HCT116 (cell line): Measurements from ENCODE around the gene AP1S1. TPM values are rescaled to one million over a fixed set of nuclear protein-coding genes. Genes with fewer than 3 reads are reported as not detected.
A peak's percentile ranks its signal among the peaks of the same experiment; 100 is the strongest.

Source experiments
- ATAC-seq: fragments of 200-7000 bp; cut with Tn5 transposase; 2 replicates; pipeline ENCODE4 v1.9.1; 2020; ENCODE audit warnings: mild to moderate bottlenecking, moderate library complexity
- BruUV-seq: library from RNA; stranded (reverse); fragments of 400-500 nt; replicated peaks from 2 replicates; lab custom pipeline; 2021; lab: Mats Ljungman, UMichigan
- CTCF ChIA-PET: fragments of 300-600 bp; sonication (Branson Sonifier 250); formaldehyde crosslinking; loops from one replicate; lab custom pipeline; 2021; ENCODE audit warnings: antibody characterized with exemption; lab: Charles Lee
- POLR2A ChIA-PET: fragments of 300-600, 350-600 bp; sonication (Branson Sonifier 250); formaldehyde crosslinking; loops from one replicate; lab custom pipeline; 2021; ENCODE audit warnings: antibody characterized with exemption; lab: Charles Lee
- RAD21 ChIA-PET, 2 experiments: fragments of 300-600 bp; sonication (Branson Sonifier 250); formaldehyde crosslinking; loops; one replicate each; lab custom pipeline; 2023; ENCODE audit warnings: low total read pairs in 2 of 2; ENCODE audit not compliant: uncharacterized antibody in 2 of 2, unreplicated experiment in 2 of 2, low non-redundant PET in 1 of 2; lab: Charles Lee
- DNase-seq: peaks from one replicate; pipeline ENCODE4 v3.0.0-alpha.2; 2010; ENCODE audit warnings: low read depth, low spot score
- H2AFZ ChIP-seq: fragments of 200-600 bp; shearing (Covaris generic), sonication (generic); 2 replicates; pipeline ENCODE4 v1.6.1; 2017; ENCODE audit warnings: low read depth, mixed run types, mixed read lengths, antibody characterized with exemption, low read length; ENCODE audit not compliant: poor library complexity, severe bottlenecking
- H3K27ac ChIP-seq: 2 replicates; pipeline ENCODE4 v1.5.1; 2012; ENCODE audit warnings: low read depth, low read length
- H3K27me3 ChIP-seq: fragments of 200-600 bp; sonication (generic); 2 replicates; pipeline ENCODE4 v1.6.1; 2016; ENCODE audit warnings: mixed run types, low read length, mixed read lengths; ENCODE audit not compliant: insufficient read depth
- H3K36me3 ChIP-seq, 2 experiments: fragments of 200-500 bp in 1 of 2; fragments of 200-600 bp in 1 of 2; sonication (Bioruptor generic) in 1 of 2; sonication (generic) in 1 of 2; 2 replicates each; pipeline versions ENCODE4 v1.5.1 to v1.6.1; 2014 to 2016; ENCODE audit warnings: low read length in 2 of 2, inconsistent platforms in 1 of 2, mixed read lengths in 1 of 2, mixed run types in 1 of 2; ENCODE audit not compliant: insufficient read depth in 2 of 2, control insufficient read depth in 1 of 2
- H3K4me1 ChIP-seq, 2 experiments: fragments of 200-600 bp in 1 of 2; sonication (generic) in 1 of 2; 2 replicates each; pipeline versions ENCODE4 v1.5.1 to v1.6.1; 2012 to 2017; ENCODE audit warnings: low read length in 2 of 2, inconsistent platforms in 1 of 2, mild to moderate bottlenecking in 1 of 2, mixed read lengths in 1 of 2, mixed run types in 1 of 2, moderate library complexity in 1 of 2; ENCODE audit not compliant: insufficient read depth in 2 of 2, control insufficient read depth in 1 of 2
- H3K4me2 ChIP-seq: fragments of 200-600 bp; sonication (generic); 2 replicates; pipeline ENCODE4 v1.6.1; 2017; ENCODE audit warnings: mixed run types, low read length, mixed read lengths
- H3K4me3 ChIP-seq, 2 experiments: fragments of 200-600 bp in 1 of 2; sonication (generic) in 1 of 2; replicated peaks in 1 of 2; 2 replicates each; pipeline ENCODE4 v1.5.1; 2011 to 2016; ENCODE audit warnings: low read length in 2 of 2, control low read depth in 1 of 2, low read depth in 1 of 2, mild to moderate bottlenecking in 1 of 2, mixed read lengths in 1 of 2, mixed run types in 1 of 2
- H3K79me2 ChIP-seq: fragments of 200-600 bp; sonication (generic); 2 replicates; pipeline ENCODE4 v1.6.1; 2017; ENCODE audit warnings: mild to moderate bottlenecking, mixed run types, low read length, moderate library complexity, mixed read lengths; ENCODE audit not compliant: insufficient read depth
- H3K9ac ChIP-seq: fragments of 200-600 bp; sonication (generic); 2 replicates; pipeline ENCODE4 v1.6.1; 2016; ENCODE audit warnings: low read length, mixed read lengths
- H3K9me2 ChIP-seq: fragments of 200-600 bp; sonication (generic), shearing (Covaris generic); 2 replicates; pipeline ENCODE4 v1.6.1; 2017; ENCODE audit warnings: mixed run types, mild to moderate bottlenecking, moderate library complexity; ENCODE audit not compliant: insufficient read depth
- H3K9me3 ChIP-seq, 2 experiments: fragments of 200-500 bp in 1 of 2; fragments of 200-600 bp in 1 of 2; sonication (Bioruptor generic) in 1 of 2; sonication (generic) in 1 of 2; 2 replicates each; pipeline ENCODE4 v1.6.1; 2014 to 2017; ENCODE audit warnings: low read length in 2 of 2, mixed read lengths in 2 of 2, inconsistent platforms in 1 of 2, low read depth in 1 of 2, mild to moderate bottlenecking in 1 of 2, mixed run types in 1 of 2, moderate library complexity in 1 of 2; ENCODE audit not compliant: control insufficient read depth in 1 of 2, insufficient read depth in 1 of 2
- H4K20me1 ChIP-seq: fragments of 200-600 bp; sonication (generic), shearing (Covaris generic); 2 replicates; pipeline ENCODE4 v1.6.1; 2017; ENCODE audit warnings: mixed run types, mild to moderate bottlenecking, moderate library complexity; ENCODE audit not compliant: insufficient read depth
- CEBPB ChIP-seq: IDR thresholded peaks from 2 replicates; pipeline ENCODE4 v1.6.1; 2012; ENCODE audit warnings: low read depth
- ELF1 ChIP-seq: IDR thresholded peaks from 2 replicates; pipeline ENCODE4 v1.6.1; 2012; ENCODE audit warnings: low read depth, borderline replicate concordance
- EZH2phosphoT487 ChIP-seq: fragments of 200-600 bp; IDR thresholded peaks from 2 replicates; pipeline ENCODE4 v1.6.1; 2018; ENCODE audit warnings: antibody characterized with exemption, borderline replicate concordance
- POLR2A ChIP-seq: IDR thresholded peaks from 2 replicates; pipeline ENCODE4 v1.7.0; 2011; ENCODE audit warnings: borderline replicate concordance; ENCODE audit not compliant: insufficient read depth, insufficient read length; ENCODE audit errors: extremely low read depth
- POLR2AphosphoS5 ChIP-seq: IDR thresholded peaks from 2 replicates; pipeline ENCODE4 v1.6.1; 2011; ENCODE audit warnings: mild to moderate bottlenecking, low read depth, low read length, moderate library complexity
- SP1 ChIP-seq: IDR thresholded peaks from 2 replicates; pipeline ENCODE4 v1.6.1; 2012; ENCODE audit warnings: low read depth
- TCF7L2 ChIP-seq: IDR thresholded peaks from 2 replicates; pipeline ENCODE4 v1.7.0; 2011; ENCODE audit warnings: borderline replicate concordance, inconsistent platforms; ENCODE audit not compliant: insufficient read depth, insufficient read length; ENCODE audit errors: extremely low read depth
- intact Hi-C: fragments of 100-400 bp; cut with micrococcal nuclease; formaldehyde crosslinking; loops from 2 replicates; pipeline ENCODE4 v1.10.0; 2022
- microRNA-seq: library from miRNA; unstranded; fragments of <30 nt; microRNA quantifications from one replicate; pipeline ENCODE4, GENCODE V29; 2016; ENCODE audit warnings: borderline number of aligned reads
- total RNA-seq: library from RNA; stranded (reverse); gene quantifications from one replicate; pipeline ENCODE4 v1.2.1, GENCODE V29; 2021; ENCODE audit not compliant: unreplicated experiment
- TF ChIP-seq, protein P1 (sequence below): IDR thresholded peaks from 2 replicates; pipeline ENCODE4 v1.6.1; 2011; ENCODE audit warnings: mild to moderate bottlenecking, low read length, moderate library complexity; ENCODE audit not compliant: insufficient replicate concordance; ENCODE audit errors: extremely low read depth
- TF ChIP-seq, protein P2 (sequence below): IDR thresholded peaks from 2 replicates; pipeline ENCODE4 v1.6.1; 2012
- TF ChIP-seq, protein P3 (sequence below): IDR thresholded peaks from 2 replicates; pipeline ENCODE4 v1.6.1; 2012; ENCODE audit warnings: low read depth

Gene AP1S1
- total RNA-seq, 1 experiment from 2014 or later: 130 TPM

DNA sequence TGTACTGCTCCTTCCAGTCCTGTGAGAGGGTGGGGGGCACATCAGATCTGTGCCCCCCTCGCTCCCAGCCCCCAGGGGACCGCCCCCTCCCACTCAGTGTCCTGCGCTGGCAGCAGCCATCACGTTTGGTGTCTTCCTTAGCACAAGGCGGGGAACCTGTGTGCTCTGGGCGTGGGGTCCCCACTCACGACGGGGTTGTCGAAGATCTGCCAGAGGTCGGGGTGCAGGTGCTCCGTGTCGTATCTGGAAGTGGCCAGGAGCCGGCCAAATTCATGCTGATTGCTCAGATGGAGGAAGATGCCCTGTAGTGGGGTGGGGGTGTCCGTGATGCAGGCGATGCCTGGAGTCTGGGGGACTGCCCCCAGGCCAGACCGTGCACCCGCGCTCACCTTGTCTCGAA is 55.9 kb downstream of the AP1S1 start:
- Histone ChIP-seq H3K27ac (no peak overlapping the region), H3K4me3 (no peak overlapping the region), H3K36me3 (peaks cover 8 to 13% of the 10 kb centered on the region in 2 experiments), H3K4me2 (no peak overlapping the region), H3K9me2 (no peaks in the 10 kb centered on the region), H2AFZ (no peak overlapping the region), H3K27me3 (no peaks in the 10 kb centered on the region), H3K9me3 (no peaks in the 10 kb centered on the region), H3K9ac (no peak overlapping the region), H4K20me1 (no peaks in the 10 kb centered on the region), H3K4me1 (no peaks in the 10 kb centered on the region), H3K79me2 (no peaks in the 10 kb centered on the region)
- no peak for TF ChIP-seq ELF1
- TF ChIP-seq, protein P1, sequence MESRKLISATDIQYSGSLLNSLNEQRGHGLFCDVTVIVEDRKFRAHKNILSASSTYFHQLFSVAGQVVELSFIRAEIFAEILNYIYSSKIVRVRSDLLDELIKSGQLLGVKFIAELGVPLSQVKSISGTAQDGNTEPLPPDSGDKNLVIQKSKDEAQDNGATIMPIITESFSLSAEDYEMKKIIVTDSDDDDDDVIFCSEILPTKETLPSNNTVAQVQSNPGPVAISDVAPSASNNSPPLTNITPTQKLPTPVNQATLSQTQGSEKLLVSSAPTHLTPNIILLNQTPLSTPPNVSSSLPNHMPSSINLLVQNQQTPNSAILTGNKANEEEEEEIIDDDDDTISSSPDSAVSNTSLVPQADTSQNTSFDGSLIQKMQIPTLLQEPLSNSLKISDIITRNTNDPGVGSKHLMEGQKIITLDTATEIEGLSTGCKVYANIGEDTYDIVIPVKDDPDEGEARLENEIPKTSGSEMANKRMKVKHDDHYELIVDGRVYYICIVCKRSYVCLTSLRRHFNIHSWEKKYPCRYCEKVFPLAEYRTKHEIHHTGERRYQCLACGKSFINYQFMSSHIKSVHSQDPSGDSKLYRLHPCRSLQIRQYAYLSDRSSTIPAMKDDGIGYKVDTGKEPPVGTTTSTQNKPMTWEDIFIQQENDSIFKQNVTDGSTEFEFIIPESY: no peak
- no peak for TF ChIP-seq TCF7L2
- no peak for TF ChIP-seq POLR2A
- TF ChIP-seq, protein P2, sequence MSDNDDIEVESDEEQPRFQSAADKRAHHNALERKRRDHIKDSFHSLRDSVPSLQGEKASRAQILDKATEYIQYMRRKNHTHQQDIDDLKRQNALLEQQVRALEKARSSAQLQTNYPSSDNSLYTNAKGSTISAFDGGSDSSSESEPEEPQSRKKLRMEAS: no peak
- TF ChIP-seq CEBPB: no peak
- TF ChIP-seq SP1: no peak
- TF ChIP-seq EZH2phosphoT487: no peak
- TF ChIP-seq, protein P3, sequence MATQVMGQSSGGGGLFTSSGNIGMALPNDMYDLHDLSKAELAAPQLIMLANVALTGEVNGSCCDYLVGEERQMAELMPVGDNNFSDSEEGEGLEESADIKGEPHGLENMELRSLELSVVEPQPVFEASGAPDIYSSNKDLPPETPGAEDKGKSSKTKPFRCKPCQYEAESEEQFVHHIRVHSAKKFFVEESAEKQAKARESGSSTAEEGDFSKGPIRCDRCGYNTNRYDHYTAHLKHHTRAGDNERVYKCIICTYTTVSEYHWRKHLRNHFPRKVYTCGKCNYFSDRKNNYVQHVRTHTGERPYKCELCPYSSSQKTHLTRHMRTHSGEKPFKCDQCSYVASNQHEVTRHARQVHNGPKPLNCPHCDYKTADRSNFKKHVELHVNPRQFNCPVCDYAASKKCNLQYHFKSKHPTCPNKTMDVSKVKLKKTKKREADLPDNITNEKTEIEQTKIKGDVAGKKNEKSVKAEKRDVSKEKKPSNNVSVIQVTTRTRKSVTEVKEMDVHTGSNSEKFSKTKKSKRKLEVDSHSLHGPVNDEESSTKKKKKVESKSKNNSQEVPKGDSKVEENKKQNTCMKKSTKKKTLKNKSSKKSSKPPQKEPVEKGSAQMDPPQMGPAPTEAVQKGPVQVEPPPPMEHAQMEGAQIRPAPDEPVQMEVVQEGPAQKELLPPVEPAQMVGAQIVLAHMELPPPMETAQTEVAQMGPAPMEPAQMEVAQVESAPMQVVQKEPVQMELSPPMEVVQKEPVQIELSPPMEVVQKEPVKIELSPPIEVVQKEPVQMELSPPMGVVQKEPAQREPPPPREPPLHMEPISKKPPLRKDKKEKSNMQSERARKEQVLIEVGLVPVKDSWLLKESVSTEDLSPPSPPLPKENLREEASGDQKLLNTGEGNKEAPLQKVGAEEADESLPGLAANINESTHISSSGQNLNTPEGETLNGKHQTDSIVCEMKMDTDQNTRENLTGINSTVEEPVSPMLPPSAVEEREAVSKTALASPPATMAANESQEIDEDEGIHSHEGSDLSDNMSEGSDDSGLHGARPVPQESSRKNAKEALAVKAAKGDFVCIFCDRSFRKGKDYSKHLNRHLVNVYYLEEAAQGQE: no peak
- no peak for TF ChIP-seq POLR2AphosphoS5
- POLR2A ChIA-PET: no interaction called here
- RAD21 ChIA-PET: no interaction called here
- intact Hi-C loops: no loop called here
- DNase-seq (no peak), ATAC-seq (no peak)
- BruUV-seq: no TSS peak
- CTCF ChIA-PET: no interaction called here

Small RNAs within 50 kb of the gene (microRNA-seq; reads per million reads assigned to microRNA genes)
- 5.2 reads per million, percentile 11 among the genes with 10 or more reads in this experiment for gene MIR4653

Other genes starting within 250 kb of the AP1S1 start
- gene MUC3A, start 204.9 kb upstream of the AP1S1 start, total RNA-seq: 30.8 TPM
- gene MUC12, start 184.9 kb upstream of the AP1S1 start, total RNA-seq: 0.64 TPM
- gene MUC17, start 134.4 kb upstream of the AP1S1 start, total RNA-seq: not detected
- gene TRIM56, start 69.0 kb upstream of the AP1S1 start, total RNA-seq: 25.9 TPM
- 12.8 TPM for gene SERPINE1, start 27.4 kb upstream of the AP1S1 start, total RNA-seq
- 43.2 TPM for gene VGF, start 11.1 kb downstream of the AP1S1 start, total RNA-seq
- gene NAT16, start 25.8 kb downstream of the AP1S1 start, total RNA-seq: 2.0 TPM
- gene MOGAT3, start 46.6 kb downstream of the AP1S1 start, total RNA-seq: not detected
- 83.7 TPM for gene PLOD3, start 63.1 kb downstream of the AP1S1 start, total RNA-seq
- gene ZNHIT1, start 63.7 kb downstream of the AP1S1 start, total RNA-seq: 69.4 TPM
- gene CLDN15, start 83.3 kb downstream of the AP1S1 start, total RNA-seq: 16.9 TPM
- gene FIS1, start 90.6 kb downstream of the AP1S1 start, total RNA-seq: 114 TPM
- gene IFT22, start 167.3 kb downstream of the AP1S1 start, total RNA-seq: 27.2 TPM
- 0.27 TPM for gene COL26A1, start 208.4 kb downstream of the AP1S1 start, total RNA-seq